Left lung (tissue), 10 donors: ENCODE measurements around the gene MAP6D1. TPM values are rescaled to one million over a fixed set of nuclear protein-coding genes. Genes with fewer than 3 reads are reported as not detected.

Experiments
- ATAC-seq: fragments of 200-7000 bp; cut with Tn5 transposase; one replicate; pipeline ENCODE4 v1.9.1; 2020; ENCODE audit warnings: moderate library complexity
- DNase-seq, 4 donors: peaks; one replicate each; pipeline ENCODE4 v3.0.0-alpha.2; 2013 to 2020
- H3K27ac ChIP-seq, 2 donors: fragments of 200-600 bp; sonication (generic) in 1 of 2; one replicate each; pipeline versions ENCODE4 v1.5.0 to v1.8.0; 2020 to 2021
- H3K27me3 ChIP-seq, 2 donors: fragments of 200-600 bp; sonication (generic) in 1 of 2; one replicate each; pipeline versions ENCODE4 v1.5.0 to v1.8.0; 2020 to 2021
- H3K36me3 ChIP-seq, 2 donors: fragments of 200-600 bp; sonication (generic) in 1 of 2; one replicate each; pipeline versions ENCODE4 v1.5.0 to v1.8.0; 2020 to 2021
- H3K4me1 ChIP-seq, 2 donors: fragments of 200-600 bp; one replicate each; pipeline ENCODE4 v1.8.0; 2021
- H3K4me3 ChIP-seq, 2 donors: fragments of 200-600 bp; sonication (generic) in 1 of 2; one replicate each; pipeline versions ENCODE4 v1.5.0 to v1.8.0; 2020 to 2021; ENCODE audit warnings: mild to moderate bottlenecking in 1 of 2
- H3K9me3 ChIP-seq, 2 donors: fragments of 200-600 bp; sonication (generic) in 1 of 2; one replicate each; pipeline versions ENCODE4 v1.5.0 to v1.8.0; 2020 to 2021
- intact Hi-C, 2 donors: fragments of 100-400 bp; cut with DNase I; formaldehyde crosslinking; loops; one replicate each; pipeline versions ENCODE4 v1.11.2 to v1.14.2; 2022
- polyA plus RNA-seq, 6 donors: library from polyadenylated mRNA; unstranded; fragments of 120-200 nt; gene quantifications; one replicate each; pipeline ENCODE4 v1.2.1, GENCODE V29; 2013; ENCODE audit not compliant: insufficient read length in 6 of 6
- total RNA-seq, 2 donors: library from RNA; stranded (reverse); fragmentation: NEBNext Ultra II Directional; extraction: Animal tissue kit (Norgen Biotek cat#: 25700); gene quantifications; one replicate each; pipeline ENCODE4 v1.2.1, GENCODE V29; 2021
- TF ChIP-seq, protein P1 (sequence below), 2 donors: fragments of 200-600 bp; sonication (generic) in 1 of 2; IDR thresholded peaks; one replicate each; pipeline versions ENCODE4 v1.5.0 to v1.8.0; 2021; ENCODE audit warnings: antibody characterized with exemption in 2 of 2
- donor health status: DM: no; HTN: yes; CAD: no.
- donor health status: DM: no; HTN: no; CAD: no.

Gene MAP6D1
- total and polyA plus RNA-seq, 8 donors = 0.38 to 2.2 (median 0.83) TPM

DNA sequence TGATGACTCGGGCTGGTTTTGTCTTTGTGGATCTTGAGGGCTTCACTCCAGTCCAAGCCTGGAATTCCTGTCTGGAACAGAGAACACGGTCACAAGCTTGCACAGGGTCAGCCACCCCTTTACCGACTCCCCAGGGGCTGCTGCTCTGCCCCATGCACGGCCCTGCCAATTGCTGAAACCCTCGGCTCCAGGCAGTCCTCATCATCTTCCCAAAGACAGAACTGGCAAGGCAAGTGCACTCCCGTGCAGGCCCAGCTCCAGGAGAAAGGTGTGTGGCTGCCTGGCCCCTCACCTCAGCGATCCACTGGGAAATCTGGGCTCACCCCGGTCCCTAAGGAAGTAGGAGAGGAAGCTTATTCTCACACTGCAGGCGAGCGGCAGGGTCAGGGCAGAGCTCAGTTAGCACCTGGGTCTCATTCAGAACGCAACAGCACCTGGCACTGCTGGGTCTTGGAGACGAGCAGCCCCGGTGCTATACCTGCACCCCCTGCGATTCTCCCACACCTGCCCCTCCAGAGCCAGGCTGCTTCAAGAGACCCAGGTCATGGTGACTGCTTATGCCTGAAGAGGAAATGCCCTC is 7.2 kb downstream of the MAP6D1 start:
- Histone ChIP-seq H3K36me3 (peaks cover 0 to 23% of the 10 kb centered on the region in 2 donors), H3K4me3 (no peak overlapping the region), H3K27ac (no peak overlapping the region), H3K27me3 (no peaks in the 10 kb centered on the region), H3K9me3 (no peaks in the 10 kb centered on the region), H3K4me1 (no peaks in the 10 kb centered on the region)
- TF ChIP-seq, protein P1, sequence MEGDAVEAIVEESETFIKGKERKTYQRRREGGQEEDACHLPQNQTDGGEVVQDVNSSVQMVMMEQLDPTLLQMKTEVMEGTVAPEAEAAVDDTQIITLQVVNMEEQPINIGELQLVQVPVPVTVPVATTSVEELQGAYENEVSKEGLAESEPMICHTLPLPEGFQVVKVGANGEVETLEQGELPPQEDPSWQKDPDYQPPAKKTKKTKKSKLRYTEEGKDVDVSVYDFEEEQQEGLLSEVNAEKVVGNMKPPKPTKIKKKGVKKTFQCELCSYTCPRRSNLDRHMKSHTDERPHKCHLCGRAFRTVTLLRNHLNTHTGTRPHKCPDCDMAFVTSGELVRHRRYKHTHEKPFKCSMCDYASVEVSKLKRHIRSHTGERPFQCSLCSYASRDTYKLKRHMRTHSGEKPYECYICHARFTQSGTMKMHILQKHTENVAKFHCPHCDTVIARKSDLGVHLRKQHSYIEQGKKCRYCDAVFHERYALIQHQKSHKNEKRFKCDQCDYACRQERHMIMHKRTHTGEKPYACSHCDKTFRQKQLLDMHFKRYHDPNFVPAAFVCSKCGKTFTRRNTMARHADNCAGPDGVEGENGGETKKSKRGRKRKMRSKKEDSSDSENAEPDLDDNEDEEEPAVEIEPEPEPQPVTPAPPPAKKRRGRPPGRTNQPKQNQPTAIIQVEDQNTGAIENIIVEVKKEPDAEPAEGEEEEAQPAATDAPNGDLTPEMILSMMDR (IDR thresholded peaks at IDR 0.05) = no peak
- no peak for ATAC-seq
- DNase-seq = no peak
- intact Hi-C loops = no loop called here

DNA sequence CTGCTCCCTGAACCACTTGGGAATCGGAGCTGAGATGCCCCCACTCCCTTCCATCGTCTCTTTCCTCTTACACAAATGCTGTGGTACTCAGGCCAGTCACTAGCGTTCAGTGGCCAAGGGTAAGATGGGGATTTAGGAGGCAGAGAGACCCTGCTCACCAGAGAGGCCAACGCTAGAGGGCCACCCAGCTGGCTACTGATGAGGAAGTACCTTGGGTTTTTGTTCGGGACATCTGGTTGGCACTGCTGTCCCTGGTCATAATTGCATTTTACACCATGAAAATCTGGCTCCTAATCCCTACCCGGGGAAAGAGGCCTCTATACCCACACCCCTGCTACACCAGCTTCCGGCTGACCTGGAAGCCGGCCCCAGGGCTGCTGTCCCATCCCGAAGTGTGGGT is 7.7 kb downstream of the MAP6D1 start:
- intact Hi-C loops = no loop called here
- no peaks in the 10 kb centered on the region for H3K27me3 ChIP-seq
- no peak for ATAC-seq
- H3K4me1 ChIP-seq = no peaks in the 10 kb centered on the region
- H3K27ac ChIP-seq = no peak overlapping the region
- peaks cover 0 to 28% of the 10 kb centered on the region in 2 donors for H3K36me3 ChIP-seq
- DNase-seq = no peak
- TF ChIP-seq, protein P1 (IDR thresholded peaks at IDR 0.05) = no peak
- H3K9me3 ChIP-seq = no peaks in the 10 kb centered on the region
- H3K4me3 ChIP-seq = no peak overlapping the region

DNA sequence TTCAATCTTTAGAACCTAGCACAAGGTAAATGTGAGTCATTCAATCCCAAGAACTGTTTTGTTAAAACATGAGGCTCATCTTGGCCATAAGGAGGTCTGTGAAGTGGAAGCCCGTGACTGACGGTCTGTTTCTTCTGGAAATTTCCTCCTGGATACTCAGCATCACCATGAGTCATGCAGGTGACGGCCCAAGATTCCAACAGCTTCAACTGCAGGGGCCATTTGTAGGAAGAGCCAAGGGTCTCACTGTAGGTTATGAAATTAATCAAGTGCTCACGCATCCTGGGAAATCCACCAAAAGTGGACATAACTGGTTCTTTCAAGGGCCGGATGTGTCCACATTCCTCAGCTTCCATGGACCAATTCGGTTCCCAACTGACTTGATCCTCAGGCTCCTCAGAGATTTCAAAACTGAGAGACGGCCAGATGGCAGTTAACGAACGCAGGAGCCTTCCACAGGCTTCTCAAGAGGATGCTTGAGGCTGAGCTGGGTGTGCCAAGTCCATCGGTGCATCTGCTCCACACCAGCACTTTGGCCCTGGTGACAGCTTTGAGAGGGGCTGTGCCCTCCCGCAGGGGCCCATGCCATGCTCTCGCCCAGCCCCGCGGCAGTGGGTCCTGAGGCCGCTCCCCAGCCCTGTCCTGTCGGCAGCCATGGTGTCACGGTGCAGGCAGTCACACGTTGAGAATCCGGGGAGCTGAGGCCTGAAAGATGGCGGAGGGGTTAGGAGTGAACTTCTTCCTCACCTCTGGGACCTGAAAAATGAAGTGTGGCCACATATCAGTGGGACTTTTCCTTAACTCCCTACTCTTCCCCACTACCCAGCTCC is 8.5 kb downstream of the MAP6D1 start:
- DNase-seq = no peak
- no peak overlapping the region for H3K27ac ChIP-seq
- TF ChIP-seq, protein P1 (IDR thresholded peaks at IDR 0.05) = no peak
- intact Hi-C loops = no loop called here
- H3K27me3 ChIP-seq = no peaks in the 10 kb centered on the region
- no peaks in the 10 kb centered on the region for H3K9me3 ChIP-seq
- H3K4me3 ChIP-seq = no peak overlapping the region
- no peaks in the 10 kb centered on the region for H3K4me1 ChIP-seq
- no peak for ATAC-seq
- peaks cover 0 to 35% of the 10 kb centered on the region in 2 donors for H3K36me3 ChIP-seq

DNA sequence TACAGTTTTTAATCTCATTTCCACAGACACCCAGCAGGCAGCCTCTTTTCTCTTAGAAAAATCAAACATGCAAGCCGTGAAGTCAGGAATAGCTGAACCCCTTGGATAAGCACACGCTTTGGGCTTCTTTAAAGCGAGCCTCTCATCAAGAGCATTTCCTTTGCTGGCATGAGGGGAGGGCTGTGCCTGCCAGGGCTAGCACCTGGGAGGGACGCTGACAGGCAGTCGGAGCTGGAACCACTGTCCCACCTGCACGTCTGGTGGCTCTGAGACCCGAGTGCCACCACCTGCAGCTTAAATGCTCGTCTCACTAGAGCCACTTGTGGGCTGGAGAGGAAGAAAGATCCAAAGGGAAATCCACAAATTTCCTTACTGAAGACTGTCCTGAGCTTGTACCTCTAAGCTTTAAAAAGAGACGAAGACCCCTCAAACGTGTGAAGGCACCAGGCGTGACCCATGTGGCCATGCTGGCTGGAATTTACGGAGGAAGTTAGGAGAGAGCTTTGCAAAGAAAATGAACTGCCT is 9.4 kb downstream of the MAP6D1 start:
- H3K4me1 ChIP-seq = no peaks in the 10 kb centered on the region
- peaks cover 0 to 44% of the 10 kb centered on the region in 2 donors for H3K36me3 ChIP-seq
- TF ChIP-seq, protein P1 (IDR thresholded peaks at IDR 0.05) = no peak
- no peak overlapping the region for H3K4me3 ChIP-seq
- no peak for ATAC-seq
- no peaks in the 10 kb centered on the region for H3K27me3 ChIP-seq
- no peaks in the 10 kb centered on the region for H3K9me3 ChIP-seq
- intact Hi-C loops = no loop called here
- H3K27ac ChIP-seq = no peak overlapping the region
- DNase-seq = no peak

DNA sequence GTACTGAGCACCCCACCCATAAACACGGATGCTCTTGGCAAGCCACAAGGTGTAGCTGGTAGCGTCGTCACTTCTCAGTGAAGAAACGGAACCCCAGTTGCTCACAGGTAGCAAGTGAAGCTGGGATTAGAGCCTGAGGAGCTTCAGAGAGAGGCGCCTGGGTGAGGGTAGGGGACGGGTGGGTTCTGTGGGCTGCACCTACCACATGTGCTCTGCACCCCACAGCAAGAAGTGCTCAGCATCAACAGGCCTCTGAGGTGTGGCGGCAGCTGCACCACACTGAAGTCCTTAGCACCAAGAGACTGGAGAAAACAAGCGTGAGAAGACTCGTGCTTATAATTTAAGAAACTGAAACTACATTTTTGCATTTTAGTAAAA is 9.8 kb downstream of the MAP6D1 start:
- Histone ChIP-seq H3K27me3 (no peaks in the 10 kb centered on the region), H3K4me3 (no peak overlapping the region), H3K36me3 (peaks cover 0 to 49% of the 10 kb centered on the region in 2 donors), H3K27ac (no peak overlapping the region), H3K9me3 (no peaks in the 10 kb centered on the region), H3K4me1 (no peaks in the 10 kb centered on the region)
- DNase-seq = no peak
- TF ChIP-seq, protein P1 (IDR thresholded peaks at IDR 0.05) = no peak
- intact Hi-C loops = no loop called here
- no peak for ATAC-seq
